H1 (cell line): ENCODE results near the gene NTN5. TPM values are rescaled to one million over a fixed set of nuclear protein-coding genes. Genes with fewer than 3 reads are reported as not detected.

Source experiments
- ASH2L ChIP-seq: fragments of 200-600, 300-600 bp; sonication (generic); IDR thresholded peaks from one replicate; pipeline ENCODE4 v1.7.1; 2017; ENCODE audit warnings: low read length
- BRCA1 ChIP-seq: IDR thresholded peaks from 2 replicates; pipeline ENCODE4 v1.6.1; 2012; ENCODE audit warnings: low read depth, low read length, improper control_type of control experiment
- EP300 ChIP-seq, 2 experiments: IDR thresholded peaks; 1 replicate in 1 of 2; 2 replicates in 1 of 2; pipeline ENCODE4 v1.6.1; 2011 to 2012; ENCODE audit warnings: low read depth in 2 of 2, low read length in 2 of 2, mild to moderate bottlenecking in 2 of 2, borderline replicate concordance in 1 of 2, inconsistent platforms in 1 of 2, moderate library complexity in 1 of 2
- HDAC6 ChIP-seq: IDR thresholded peaks from one replicate; pipeline ENCODE4 v1.7.1; 2012; ENCODE audit warnings: low read depth, mild to moderate bottlenecking, inconsistent platforms, low read length, moderate library complexity
- POU5F1 ChIP-seq: IDR thresholded peaks from 2 replicates; pipeline ENCODE4 v1.6.1; 2011; ENCODE audit warnings: low read depth, mild to moderate bottlenecking, low read length, moderate library complexity
- RXRA ChIP-seq: IDR thresholded peaks from 2 replicates; pipeline ENCODE4 v1.6.1; 2011; ENCODE audit warnings: low read depth, mild to moderate bottlenecking, low read length, moderate library complexity; ENCODE audit not compliant: insufficient read depth
- SIX5 ChIP-seq: IDR thresholded peaks from 2 replicates; pipeline ENCODE4 v1.6.1; 2011; ENCODE audit warnings: mild to moderate bottlenecking, low read depth, low read length
- YY1 ChIP-seq: IDR thresholded peaks from 2 replicates; pipeline ENCODE4 v1.6.1; 2011; ENCODE audit warnings: low read depth, mild to moderate bottlenecking, low read length
- polyA plus RNA-seq, 7 experiments: library from polyadenylated mRNA; depleted of rRNA in 3 of 7; stranded (reverse) in 5 of 7; unstranded in 2 of 7; fragments of >200 nt in 5 of 7; fragments of 200-250 nt in 2 of 7; gene quantifications; 1 replicate in 5 of 7; 2 replicates in 1 of 7; 4 replicates in 1 of 7; pipeline versions ENCODE4 v1.2.1 to v1.2.3, GENCODE V29; 2011 to 2013; ENCODE audit warnings: missing spikeins in 2 of 7, mixed read lengths in 2 of 7
- total RNA-seq: library from RNA; stranded (reverse); fragmentation: NEBNext Ultra II Directional; extraction: Animal tissue kit (Norgen Biotek cat#: 25700); gene quantifications from 2 replicates; pipeline ENCODE4 v1.2.1, GENCODE V29; 2021

The NTN5 gene
- total and polyA plus RNA-seq, 2 of the 8 experiments (the other 6 are each of a cell fraction or from before 2014, with no cell fraction given) = 0.47 to 0.85 TPM

GRCh38 chr19:48633148-48634035 is 39.4 kb downstream of the NTN5 start (continued):
- TF ChIP-seq HDAC6 (no peak), BRCA1 (no peak), SIX5 (no peak), YY1 (no peak), POU5F1 (no peak), ASH2L (no peak), RXRA (no peak), EP300 (IDR thresholded peaks at IDR 0.05; ENCODE audit: borderline replicate concordance in 1 of 2, low read depth in 2 of 2, low read length in 2 of 2) (no peak)
- TF ChIP-seq, all 59 proteins: peak for 0
